ENCODE measurements around the gene PRTN3. TPM values are rescaled to one million over a fixed set of nuclear protein-coding genes. Genes with fewer than 3 reads are reported as not detected.

PRTN3 gene
- total RNA-seq, 4 donors from 2014 or later, result not detected

GRCh38 chr19:824885-825284 lies 15.9 kb upstream of the PRTN3 start:
- WGBS, result 86% methylated on average over 7 of the region's 15 CpGs
- TF ChIP-seq POLR2AphosphoS5 (IDR thresholded peaks at IDR 0.05) (no peak), EP300 (IDR thresholded peaks at IDR 0.05) (no peak), CTCF (IDR thresholded peaks at IDR 0.05) (no peak), POLR2A (IDR thresholded peaks at IDR 0.05) (no peak)
- Histone ChIP-seq H3K27ac (no peak overlapping the region), H3K4me3 (no peak overlapping the region), H3K4me1 (peaks cover 24% of the 10 kb centered on the region), H3K36me3 (no peaks in the 10 kb centered on the region), H3K27me3 (peaks cover 41% of the 10 kb centered on the region), H3K9me3 (no peaks in the 10 kb centered on the region)
- no peak for DNase-seq (ENCODE audit: low spot score in 2 of 2)

GRCh38 chr19:825897-826644 lies 14.7 kb upstream of the PRTN3 start:
- 80% methylated on average over 19 of the region's 19 CpGs for WGBS
- Histone ChIP-seq H3K4me1 (peaks cover 24% of the 10 kb centered on the region), H3K9me3 (no peaks in the 10 kb centered on the region), H3K36me3 (no peaks in the 10 kb centered on the region), H3K4me3 (no peak overlapping the region), H3K27me3 (peaks cover 46% of the 10 kb centered on the region), H3K27ac (no peak overlapping the region)
- TF ChIP-seq POLR2A (IDR thresholded peaks at IDR 0.05), result no peak
- no peak for TF ChIP-seq POLR2AphosphoS5 (IDR thresholded peaks at IDR 0.05)
- TF ChIP-seq EP300 (IDR thresholded peaks at IDR 0.05), result no peak
- no peak for TF ChIP-seq CTCF (IDR thresholded peaks at IDR 0.05)
- no peak for DNase-seq (ENCODE audit: low spot score in 2 of 2)

- Histone ChIP-seq H3K4me3 (no peak overlapping the region), H3K9me3 (no peaks in the 10 kb centered on the region), H3K36me3 (no peaks in the 10 kb centered on the region), H3K27me3 (peaks cover 44% of the 10 kb centered on the region), H3K27ac (no peak overlapping the region), H3K4me1 (peaks cover 11% of the 10 kb centered on the region)
- no peak for TF ChIP-seq EP300 (IDR thresholded peaks at IDR 0.05)
- no peak for TF ChIP-seq CTCF (IDR thresholded peaks at IDR 0.05)
- no peak for TF ChIP-seq POLR2AphosphoS5 (IDR thresholded peaks at IDR 0.05)
- no peak for TF ChIP-seq POLR2A (IDR thresholded peaks at IDR 0.05)
- no peak for DNase-seq (ENCODE audit: low spot score in 2 of 2)
- 89% methylated on average over 11 of the region's 11 CpGs for WGBS
Observed at GRCh38 chr19:827314-827709, 13.5 kb upstream of the PRTN3 start.

GRCh38 chr19:827710-828321 lies 13.0 kb upstream of the PRTN3 start, which contains the start of gene AZU1:
AZU1 (plus strand) TSS chr19:827837; CDS start chr19:827847, 10 bp downstream.
- no peak for DNase-seq (ENCODE audit: low spot score in 2 of 2)
- H3K27ac ChIP-seq, result no peak within 1 kb of the TSS
- H3K4me3 ChIP-seq, result no peak within 1 kb of the TSS
- 48% methylated on average over 13 of the region's 33 CpGs for WGBS
- peaks cover 39% of the 10 kb centered on the region for H3K27me3 ChIP-seq
- no peaks in the 10 kb centered on the region for H3K36me3 ChIP-seq
- peaks cover 9% of the 10 kb centered on the region for H3K4me1 ChIP-seq
- no peaks in the 10 kb centered on the region for H3K9me3 ChIP-seq
- TF ChIP-seq POLR2A (IDR thresholded peaks at IDR 0.05), result no peak
- TF ChIP-seq CTCF (IDR thresholded peaks at IDR 0.05), result no peak
- TF ChIP-seq EP300 (IDR thresholded peaks at IDR 0.05), result no peak
- TF ChIP-seq POLR2AphosphoS5 (IDR thresholded peaks at IDR 0.05), result no peak

GRCh38 chr19:829129-829758 lies 11.6 kb upstream of the PRTN3 start:
- Histone ChIP-seq H3K36me3 (no peaks in the 10 kb centered on the region), H3K4me3 (no peak overlapping the region), H3K27ac (no peak overlapping the region), H3K9me3 (no peaks in the 10 kb centered on the region), H3K27me3 (peaks cover 39% of the 10 kb centered on the region), H3K4me1 (peaks cover 9% of the 10 kb centered on the region)
- WGBS, result 58% methylated on average over 14 of the region's 18 CpGs
- DNase-seq (ENCODE audit: low spot score in 2 of 2), result no peak
- TF ChIP-seq CTCF (IDR thresholded peaks at IDR 0.05) (no peak), EP300 (IDR thresholded peaks at IDR 0.05) (no peak), POLR2A (IDR thresholded peaks at IDR 0.05) (no peak), POLR2AphosphoS5 (IDR thresholded peaks at IDR 0.05) (no peak)

All from suprapubic skin (tissue), 4 donors.